Stimulated activated CD4-positive, alpha-beta T cell treated with anti-CD3 and anti-CD28 coated beads, TNF-alpha, amount 100 ng/mL, for 4 hours (primary cell): ENCODE data around the gene ITGAD.
"Not testable (repeated sequence)": the region's sequence is repeated elsewhere in the genome, so short reads cannot be mapped to it uniquely, and the experiment has no call there.

ENCODE experiments used
- DNase-seq, 3 experiments: peaks; one replicate each; pipeline ENCODE4 v3.0.0-alpha.2; 2020; ENCODE audit warnings: low read depth in 3 of 3

Gene ITGAD

DNA sequence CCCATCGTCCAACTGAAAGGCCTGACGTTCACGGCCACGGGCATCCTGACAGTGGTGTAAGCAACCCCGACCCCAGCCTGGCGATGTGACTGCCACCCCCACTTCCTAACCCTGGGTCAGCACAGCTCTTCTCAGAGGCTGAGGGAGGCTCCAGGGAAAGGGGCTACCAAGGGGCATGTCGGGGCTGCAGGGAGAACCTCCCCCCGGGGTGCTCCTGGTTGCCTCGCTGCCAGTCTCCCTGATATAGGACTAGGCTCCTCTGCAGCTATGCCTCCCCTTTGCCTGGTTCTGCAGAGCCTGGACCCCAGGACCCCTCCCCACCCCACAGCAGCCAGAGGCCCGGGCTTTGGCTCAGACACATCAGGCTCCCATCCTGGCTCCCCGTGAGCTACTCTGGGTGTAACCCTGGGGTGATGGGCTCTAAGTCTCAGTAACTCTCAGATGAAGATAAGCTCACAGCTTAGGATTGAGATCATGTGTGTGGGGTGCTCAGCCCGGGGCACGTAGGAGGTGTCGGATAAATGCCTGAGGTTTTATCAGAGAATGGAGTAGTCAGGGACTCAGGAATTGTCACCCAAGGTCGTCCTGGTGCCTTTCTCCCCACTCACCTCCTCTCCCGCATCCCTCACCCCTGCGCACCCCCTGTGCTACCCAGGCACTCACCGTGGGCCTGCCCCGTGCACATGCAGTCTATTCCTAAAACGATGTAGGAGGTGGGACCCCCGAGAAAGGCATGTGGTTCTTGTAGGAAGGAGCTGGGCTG is 10.6 kb downstream of the ITGAD start:
- DNase-seq = no peak

DNA sequence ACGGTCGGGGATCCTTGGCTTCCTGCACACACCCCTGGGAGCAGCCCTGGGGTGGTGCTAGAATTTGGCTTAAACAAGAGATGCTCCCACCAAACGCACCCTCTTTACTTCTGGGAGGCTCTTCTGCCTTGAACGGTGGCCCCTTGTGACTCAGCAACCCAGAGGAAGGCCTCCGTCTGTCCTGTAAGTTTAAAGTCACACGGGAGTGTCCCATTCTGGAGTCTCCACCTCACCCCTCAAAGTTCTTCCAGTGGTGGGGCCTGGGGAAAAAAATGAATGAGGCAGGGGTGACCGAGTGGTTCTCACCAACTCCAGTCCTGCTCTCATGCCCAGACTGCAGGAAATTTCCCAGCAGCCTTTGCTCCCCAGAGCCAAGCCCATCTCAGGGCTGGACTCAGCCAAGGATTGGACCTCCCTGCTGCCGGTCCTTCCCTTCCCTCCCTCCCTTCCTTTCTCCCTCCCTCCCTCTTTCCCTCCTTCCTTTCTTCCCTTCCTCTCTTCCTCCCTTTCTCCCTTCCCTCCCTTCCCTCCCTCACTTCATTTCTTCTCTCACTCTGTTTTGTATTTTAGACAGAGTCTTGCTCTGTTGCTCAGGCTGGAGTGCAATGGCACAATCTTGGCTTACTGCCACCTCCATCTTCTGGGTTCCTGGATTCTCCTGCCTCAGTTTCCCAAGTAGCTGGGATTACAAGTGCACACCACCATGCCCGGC is 11.4 kb downstream of the ITGAD start:
- DNase-seq = no peak

DNA sequence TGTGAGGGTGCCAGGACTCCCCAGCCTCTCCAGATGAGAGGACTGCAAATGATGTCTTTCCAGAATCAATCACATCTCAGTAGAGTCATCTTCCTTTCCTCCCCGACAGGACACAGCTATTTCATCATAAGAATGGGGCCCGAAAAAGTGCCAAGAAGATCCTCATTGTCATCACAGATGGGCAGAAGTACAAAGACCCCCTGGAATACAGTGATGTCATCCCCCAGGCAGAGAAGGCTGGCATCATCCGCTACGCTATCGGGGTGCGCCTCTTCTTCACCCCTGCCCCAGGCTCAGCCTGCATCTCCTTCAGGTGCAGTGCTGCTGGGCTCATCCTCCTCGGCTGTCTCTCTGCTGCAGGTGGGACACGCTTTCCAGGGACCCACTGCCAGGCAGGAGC is 14.3 kb downstream of the ITGAD start:
- no peak for DNase-seq

DNA sequence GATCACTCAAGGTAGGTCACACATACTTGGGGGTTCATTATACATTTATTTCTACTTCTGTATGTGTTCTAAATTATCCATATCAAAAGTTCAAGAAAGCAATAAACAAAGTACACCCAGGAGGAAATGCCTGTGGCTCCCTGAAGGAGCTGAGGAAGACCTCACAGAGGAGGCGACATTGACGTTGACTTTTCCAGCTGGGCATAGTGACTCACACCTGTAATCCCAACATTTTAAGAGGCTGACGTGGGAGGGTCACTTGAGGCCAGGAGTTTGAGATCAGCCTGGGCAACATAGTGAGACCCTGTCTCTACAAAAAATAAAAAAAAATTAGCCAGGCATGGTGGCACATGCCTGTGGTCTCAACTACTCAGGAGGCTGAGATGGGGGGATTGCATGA is 16.3 kb downstream of the ITGAD start:
- no peak for DNase-seq

DNA sequence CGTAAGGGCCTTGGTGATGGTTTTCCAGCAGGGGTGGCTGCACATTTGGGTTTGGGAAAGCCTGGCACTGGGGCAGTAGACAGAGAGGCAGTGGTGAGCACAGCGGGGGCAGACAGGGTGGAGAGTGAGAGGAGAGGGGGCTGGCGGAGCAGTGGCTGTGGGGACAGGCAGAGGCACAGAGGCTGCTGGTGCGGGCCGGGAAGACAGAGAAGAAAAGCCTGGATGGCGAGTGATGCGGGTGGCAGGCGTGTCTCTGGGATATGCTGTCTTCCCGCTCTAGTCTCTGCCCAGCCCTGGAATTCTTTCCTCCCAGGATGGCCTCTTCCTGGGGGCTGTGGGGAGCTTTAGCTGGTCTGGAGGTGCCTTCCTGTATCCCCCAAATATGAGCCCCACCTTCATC is 16.9 kb downstream of the ITGAD start:
- DNase-seq = no peak

DNA sequence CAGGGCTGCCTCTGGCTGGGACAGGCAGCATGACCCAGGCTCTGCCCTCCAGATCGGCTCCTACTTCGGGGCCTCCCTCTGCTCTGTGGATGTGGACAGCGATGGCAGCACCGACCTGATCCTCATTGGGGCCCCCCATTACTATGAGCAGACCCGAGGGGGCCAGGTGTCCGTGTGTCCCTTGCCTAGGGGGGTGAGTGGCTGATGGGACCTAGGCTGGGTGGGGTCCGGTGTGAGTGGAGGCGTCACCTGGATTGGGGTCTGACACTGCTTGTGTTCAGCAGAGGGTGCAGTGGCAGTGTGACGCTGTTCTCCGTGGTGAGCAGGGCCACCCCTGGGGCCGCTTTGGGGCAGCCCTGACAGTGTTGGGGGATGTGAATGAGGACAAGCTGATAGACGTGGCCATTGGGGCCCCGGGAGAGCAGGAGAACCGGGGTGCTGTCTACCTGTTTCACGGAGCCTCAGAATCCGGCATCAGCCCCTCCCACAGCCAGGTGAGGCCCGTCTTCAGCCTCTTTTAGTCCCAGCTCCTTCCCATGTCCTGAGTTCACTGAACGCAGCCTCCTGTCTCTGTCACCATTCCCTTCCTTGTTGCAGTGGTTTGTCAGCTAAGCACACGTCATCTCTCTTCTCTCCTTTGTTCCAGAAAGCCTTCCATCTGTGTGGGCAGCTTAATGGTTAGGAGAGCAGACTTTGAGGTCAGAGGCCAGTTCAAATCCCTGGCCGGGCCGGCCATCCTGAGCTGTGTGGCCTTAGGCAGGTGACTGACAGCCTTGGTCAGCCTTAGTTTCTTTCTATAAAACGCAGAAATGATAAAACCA is 18.1 kb downstream of the ITGAD start:
- DNase-seq = no peak

DNA sequence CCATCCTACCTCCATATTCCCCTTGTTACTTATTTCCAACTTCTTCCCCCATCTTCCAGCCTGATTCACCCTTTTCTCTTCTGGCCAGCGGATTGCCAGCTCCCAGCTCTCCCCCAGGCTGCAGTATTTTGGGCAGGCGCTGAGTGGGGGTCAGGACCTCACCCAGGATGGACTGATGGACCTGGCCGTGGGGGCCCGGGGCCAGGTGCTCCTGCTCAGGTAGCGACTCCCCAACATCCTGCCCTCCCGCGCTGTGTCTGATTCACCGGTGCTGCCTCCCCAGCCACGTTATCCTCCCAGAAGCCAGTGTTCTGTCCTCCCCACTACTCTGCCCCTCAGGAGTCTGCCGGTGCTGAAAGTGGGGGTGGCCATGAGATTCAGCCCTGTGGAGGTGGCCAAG is 19.6 kb downstream of the ITGAD start:
- no peak for DNase-seq

DNA sequence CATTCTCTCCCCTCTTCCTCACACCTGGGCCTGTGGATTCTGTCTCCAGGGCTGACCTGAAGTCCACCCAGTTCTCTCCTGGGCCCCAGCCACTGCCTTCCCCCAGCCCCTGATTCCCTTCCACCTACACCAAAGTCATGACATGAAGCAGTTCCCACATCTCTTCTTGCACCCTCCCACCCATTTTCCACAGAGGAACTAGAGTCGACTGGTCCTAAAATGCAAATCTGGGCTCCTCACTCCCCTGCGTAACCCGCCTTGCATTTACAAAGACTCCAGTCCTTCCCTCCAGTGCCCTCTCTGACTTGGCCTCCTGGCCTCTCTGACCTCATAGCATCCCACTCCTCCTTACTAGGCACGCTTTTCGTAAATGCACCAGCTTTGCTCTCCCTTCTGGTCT is 20.2 kb downstream of the ITGAD start:
- DNase-seq = no peak

DNA sequence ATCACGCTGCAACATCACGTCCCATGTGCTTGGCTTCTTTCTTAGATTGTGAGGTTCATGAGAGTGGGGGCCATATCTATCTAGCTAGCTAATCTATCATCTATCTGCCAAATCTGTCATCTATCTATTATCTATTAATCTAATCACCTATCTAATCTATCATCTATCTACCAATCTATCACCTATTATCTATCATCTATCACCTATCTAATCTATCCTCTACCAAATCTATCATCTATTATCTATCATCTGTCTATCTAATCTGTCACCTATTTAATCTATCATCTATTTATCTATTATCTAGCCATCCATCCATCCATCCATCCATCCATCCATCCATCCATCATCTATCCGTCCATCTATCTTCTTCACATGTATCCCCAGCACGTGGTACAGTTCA is 20.8 kb downstream of the ITGAD start:
- DNase-seq = no peak

DNA sequence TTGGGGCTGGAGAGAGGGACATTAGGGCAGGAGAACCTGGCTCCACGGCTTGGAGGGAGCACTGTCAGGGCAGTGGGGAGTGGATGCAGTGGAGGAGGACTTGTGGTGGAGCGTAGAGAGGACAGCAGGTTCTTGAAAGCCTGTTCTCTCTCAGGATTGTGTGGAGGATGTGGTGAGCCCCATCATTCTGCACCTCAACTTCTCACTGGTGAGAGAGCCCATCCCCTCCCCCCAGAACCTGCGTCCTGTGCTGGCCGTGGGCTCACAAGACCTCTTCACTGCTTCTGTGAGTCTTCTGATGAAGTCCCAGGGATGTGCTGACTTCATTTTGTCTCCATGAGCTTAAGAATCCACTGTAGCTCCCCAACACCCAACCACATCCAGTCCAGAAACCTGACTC is 21.6 kb downstream of the ITGAD start:
- DNase-seq = no peak

DNA sequence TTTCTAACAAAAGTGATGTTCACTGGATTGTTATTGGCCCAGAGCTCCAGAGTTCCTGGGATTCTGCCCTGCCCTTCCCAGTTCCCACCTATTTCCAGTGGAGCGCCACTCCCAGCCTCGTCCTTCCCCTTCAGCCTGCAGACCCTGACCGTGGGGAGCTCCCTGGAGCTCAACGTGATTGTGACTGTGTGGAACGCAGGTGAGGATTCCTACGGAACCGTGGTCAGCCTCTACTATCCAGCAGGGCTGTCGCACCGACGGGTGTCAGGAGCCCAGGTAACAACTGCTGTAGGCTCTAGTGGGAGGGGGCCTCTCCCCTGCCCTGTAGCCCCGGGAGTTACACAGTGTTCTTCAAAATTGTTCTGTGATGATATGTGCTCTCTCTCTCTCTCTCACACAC is 23.2 kb downstream of the ITGAD start:
- no peak for DNase-seq

DNA sequence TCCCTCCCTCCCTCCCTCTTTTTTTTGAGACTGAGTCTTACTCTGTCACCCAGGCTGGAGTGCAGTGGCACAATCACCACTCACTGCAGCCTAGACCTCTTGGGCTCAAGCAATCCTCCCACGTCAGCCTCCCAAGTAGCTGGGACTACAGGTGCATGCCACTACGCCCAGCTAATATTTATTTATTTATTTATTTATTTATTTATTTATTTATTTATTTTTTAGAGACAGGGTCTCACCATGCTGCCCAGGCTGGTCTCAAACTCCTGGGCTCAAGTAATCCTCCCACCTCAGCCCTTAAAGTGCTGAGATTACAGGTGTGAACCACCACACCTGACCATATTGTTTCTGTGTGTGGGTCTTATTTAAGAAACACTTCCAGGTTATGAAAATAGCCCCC is 23.9 kb downstream of the ITGAD start:
- not testable (repeated sequence) for DNase-seq

DNA sequence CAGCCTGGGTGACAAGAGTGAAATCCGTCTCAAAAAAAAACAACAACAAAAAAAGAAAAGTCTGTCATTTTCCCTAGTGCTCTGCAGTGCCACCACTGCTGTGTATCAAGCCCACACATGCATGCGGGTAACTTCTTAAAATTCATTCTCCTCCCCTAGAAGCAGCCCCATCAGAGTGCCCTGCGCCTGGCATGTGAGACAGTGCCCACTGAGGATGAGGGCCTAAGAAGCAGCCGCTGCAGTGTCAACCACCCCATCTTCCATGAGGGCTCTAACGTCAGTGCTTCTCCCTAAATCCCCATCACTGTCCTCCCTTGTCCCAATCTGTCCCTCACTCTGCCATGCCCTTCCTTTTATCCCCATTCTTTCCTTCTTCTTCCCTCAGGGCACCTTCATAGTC is 24.8 kb downstream of the ITGAD start:
- DNase-seq = no peak

DNA sequence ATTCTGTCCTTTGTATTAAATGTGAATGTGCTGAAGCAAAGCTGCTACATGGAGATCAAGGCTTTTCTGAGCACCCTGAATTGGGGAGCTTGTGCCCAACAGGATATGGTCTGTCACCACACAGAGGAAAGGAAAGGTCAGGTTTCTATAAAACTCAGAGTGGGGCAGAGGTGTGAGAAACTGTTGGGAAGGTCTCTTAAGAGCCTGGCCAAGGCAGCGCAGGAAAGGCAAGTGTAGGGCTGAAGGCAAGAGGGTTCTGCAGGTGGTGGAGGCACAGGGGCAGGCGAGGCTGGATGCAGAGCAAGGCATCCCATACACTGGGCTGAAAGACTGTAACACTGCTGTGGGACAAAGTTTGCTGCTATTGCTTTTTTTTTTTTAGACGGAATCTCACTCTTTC is 26.9 kb downstream of the ITGAD start:
- no peak for DNase-seq

DNA sequence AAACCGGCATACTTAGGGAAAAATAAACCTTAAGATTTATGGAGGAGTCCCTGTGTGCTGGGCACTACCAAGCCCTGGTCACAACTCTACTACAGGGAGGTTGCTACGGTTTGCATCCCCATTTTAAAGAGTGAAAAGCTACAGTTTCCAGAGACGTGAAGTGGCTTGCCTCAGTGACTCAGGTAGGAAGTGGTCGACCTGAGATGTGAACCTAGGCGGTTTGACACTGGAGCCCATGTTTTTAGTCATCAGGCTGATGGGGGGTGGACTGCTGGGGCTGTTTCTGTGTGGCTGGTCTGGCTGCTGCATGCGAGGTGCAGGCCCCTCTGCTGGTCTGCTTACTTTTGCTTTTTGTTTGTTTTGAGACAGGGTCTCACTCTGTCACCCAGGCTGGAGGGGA is 28.5 kb downstream of the ITGAD start:
- DNase-seq = no peak

DNA sequence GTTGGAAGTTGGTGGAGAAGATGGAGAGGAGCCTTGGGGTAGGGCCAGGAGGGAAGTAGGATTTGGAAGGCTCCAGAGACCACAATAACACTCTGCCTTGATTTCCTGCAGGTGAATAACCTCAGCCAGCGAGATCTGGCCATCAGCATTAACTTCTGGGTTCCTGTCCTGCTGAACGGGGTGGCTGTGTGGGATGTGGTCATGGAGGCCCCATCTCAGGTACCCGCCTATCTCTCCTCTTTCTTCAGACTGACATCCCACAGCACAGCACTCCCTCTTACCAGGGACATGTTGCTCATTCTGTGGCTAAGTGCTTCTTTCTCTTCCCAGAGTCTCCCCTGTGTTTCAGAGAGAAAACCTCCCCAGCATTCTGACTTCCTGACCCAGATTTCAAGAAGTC is 30.1 kb downstream of the ITGAD start:
- DNase-seq = no peak

DNA sequence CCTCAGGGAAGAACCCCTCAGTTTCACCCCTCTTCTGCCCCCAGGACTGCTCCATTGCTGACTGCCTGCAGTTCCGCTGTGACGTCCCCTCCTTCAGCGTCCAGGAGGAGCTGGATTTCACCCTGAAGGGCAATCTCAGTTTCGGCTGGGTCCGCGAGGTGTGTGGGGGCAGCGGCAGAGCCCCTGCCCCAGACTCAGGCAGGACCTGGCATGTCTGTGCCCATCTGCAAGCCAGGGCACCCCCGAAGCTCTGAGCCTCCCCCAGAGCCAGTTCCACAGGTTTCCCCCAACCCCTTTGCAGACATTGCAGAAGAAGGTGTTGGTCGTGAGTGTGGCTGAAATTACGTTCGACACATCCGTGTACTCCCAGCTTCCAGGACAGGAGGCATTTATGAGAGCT is 30.7 kb downstream of the ITGAD start:
- no peak for DNase-seq

DNA sequence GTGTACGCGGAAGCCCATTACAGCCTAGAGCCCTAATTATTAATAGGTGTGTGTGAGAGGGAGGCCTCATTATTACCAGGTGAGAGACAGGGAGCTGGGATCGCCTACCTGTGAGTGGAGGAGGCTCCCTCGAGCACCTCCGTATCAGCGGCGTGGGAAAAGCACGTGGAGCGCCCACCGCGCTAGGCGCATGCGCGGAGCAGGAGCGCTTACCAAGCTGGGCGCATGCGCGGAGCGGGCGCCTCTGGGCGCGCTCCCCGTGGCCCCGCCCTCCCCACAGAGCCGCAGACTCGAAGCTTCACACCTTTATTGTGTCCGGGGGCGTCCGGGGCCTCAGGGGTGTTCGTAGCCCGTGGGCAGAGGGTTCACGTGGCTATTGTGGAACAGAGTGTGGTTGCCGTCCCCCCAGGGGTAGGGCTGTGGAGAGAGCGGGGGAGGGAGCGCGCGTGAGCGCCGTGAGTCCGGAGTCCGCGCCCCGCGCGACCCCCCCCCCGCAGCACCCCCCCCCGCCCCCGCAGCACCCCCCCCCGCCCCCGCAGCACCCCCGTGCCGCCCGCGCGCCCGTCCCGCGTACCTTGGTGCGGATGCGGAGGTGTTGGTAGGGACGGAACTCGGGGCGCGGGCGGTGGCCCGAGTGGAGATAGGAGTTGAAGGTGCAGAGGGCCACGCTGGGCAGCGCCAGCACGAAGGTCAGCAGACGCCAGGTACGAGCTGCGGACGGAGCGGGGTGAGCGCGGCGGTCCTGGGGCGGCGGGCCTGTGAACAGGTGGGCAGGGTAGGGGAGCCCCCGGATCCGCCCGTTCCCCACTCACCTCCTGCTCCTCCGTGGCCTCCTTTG is 34.5 kb downstream of the ITGAD start:
- DNase-seq = peak; percentile 45 to 71 (median 46)

DNA sequence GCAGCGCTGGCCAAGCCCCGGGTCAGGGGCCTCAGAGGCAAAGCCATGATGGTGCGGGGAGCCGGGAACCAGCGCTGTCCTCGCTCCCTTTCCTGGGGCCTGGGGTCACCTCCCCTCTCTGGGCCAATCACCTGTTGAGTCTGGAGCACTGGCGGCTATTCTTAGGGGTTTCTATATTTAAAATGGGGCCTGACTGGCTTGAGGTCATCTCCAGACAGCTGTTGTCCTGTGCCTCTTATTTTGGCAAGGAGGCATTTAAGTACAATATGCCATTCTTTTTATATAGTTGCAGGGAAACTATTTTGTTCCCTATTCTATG is 35.1 kb downstream of the ITGAD start, which contains the start of gene COX6A2:
TSS of gene COX6A2 (minus strand) at position 82 of the 319 bp plus-strand sequence. CDS start at position 47, 35 bp downstream.
- DNase-seq = no peak

DNA sequence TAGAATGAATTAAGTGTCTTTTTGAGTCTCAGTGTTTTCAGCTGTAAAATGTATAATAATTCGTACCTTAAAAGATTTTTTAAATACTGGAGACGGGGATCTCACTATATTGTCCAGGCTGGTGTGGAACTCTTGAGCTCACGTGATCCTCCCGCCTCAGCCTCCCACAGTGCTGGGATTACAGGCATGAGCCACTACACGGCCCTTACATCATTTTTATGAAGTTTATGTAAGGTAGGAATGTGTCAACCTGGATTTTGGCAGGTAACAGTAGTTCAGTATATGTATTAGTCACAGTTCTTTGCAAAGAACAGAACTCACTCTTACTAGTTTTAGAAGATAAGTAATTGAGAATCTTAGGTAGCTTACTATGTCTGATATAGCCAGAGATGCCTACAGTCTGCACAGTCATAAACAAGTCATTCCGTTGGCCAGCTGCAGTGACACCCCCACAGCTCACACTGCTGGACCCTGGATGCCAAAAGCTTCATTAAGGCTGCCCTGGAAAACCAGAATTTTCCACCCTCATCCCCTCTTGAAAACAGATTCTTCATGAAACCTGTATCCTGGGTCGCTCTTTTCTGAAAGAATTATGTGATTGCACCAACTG is 35.6 kb downstream of the ITGAD start:
- no peak for DNase-seq

DNA sequence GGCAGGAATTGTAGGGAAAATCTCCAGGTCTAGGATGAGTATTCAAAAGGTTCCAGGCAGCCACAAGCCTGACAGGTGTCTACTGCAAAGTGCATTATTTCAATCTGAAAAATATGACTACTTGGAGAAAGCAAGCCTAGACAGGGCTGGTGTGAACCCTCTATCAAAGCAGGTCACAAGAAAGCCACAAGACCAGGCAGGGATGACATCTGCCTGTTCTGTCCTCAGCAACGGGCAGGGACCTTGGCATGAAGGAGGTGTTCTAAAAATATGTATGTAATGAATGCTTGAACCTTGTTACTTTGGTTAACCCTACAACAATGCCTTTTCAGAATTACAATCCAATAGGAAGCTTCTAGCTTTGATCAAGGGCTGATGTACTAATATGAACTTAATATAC is 36.2 kb downstream of the ITGAD start:
- DNase-seq = no peak
